K562 (cell line): ENCODE data around the gene OSBPL1A. TPM values are rescaled to one million over a fixed set of nuclear protein-coding genes. Genes with fewer than 3 reads are reported as not detected.

Source experiments
- ATAC-seq: fragments of 200-7000 bp; cut with Tn5 transposase; 3 replicates; pipeline ENCODE4 v1.9.1; 2020; ENCODE audit warnings: moderate library complexity
- BruUV-seq: library from RNA; stranded (reverse); fragments of 400-500 nt; replicated peaks from 2 replicates; lab custom pipeline; 2021; lab: Mats Ljungman, UMichigan
- CTCF ChIA-PET: fragments of 300-600 bp; formaldehyde crosslinking; extraction: SDS; loops from one replicate; lab custom pipeline; 2021; ENCODE audit warnings: low intra/inter-chr PET ratio; lab: Yijun Ruan, JAX
- POLR2A ChIA-PET: fragments of 300-600, 350-650 bp; sonication (Branson Sonifier 250); formaldehyde crosslinking; extraction: SDS; loops from one replicate; lab custom pipeline; 2021; ENCODE audit warnings: antibody characterized with exemption, inconsistent platforms; lab: Yijun Ruan, JAX
- DNase-seq, 4 experiments: peaks; one replicate each; pipeline versions ENCODE4 v3.0.0 to v3.0.0-alpha.2; 2011 to 2018; ENCODE audit warnings: low spot score in 3 of 4, mixed read lengths in 3 of 4; ENCODE audit errors: extremely low read depth in 1 of 4
- FAIRE-seq: peaks from 2 replicates; lab custom pipeline; 2011; peaks lifted over from hg19 to GRCh38; lab: Jason Lieb, UNC
- H2AFZ ChIP-seq: 2 replicates; pipeline ENCODE4 v1.6.0; 2011; ENCODE audit warnings: low read depth, low read length, control low read depth, inconsistent platforms
- H3K27ac ChIP-seq: fragments of 200-600 bp; 3 replicates; pipeline ENCODE4 v1.8.0; 2011; ENCODE audit warnings: low read depth, mild to moderate bottlenecking, control low read depth, inconsistent platforms, low read length, moderate library complexity, mixed read lengths; ENCODE audit errors: extremely low read depth
- H3K27me3 ChIP-seq, 2 experiments: fragments of 300-600 bp in 1 of 2; 2 replicates in 1 of 2; 3 replicates in 1 of 2; pipeline versions ENCODE4 v1.6.0 to v1.8.0; 2011; ENCODE audit warnings: inconsistent platforms in 2 of 2, low read length in 2 of 2, mild to moderate bottlenecking in 1 of 2, mixed read lengths in 1 of 2, moderate library complexity in 1 of 2; ENCODE audit not compliant: control insufficient read depth in 2 of 2, insufficient read depth in 2 of 2
- H3K36me3 ChIP-seq: fragments of 300-600 bp; 3 replicates; pipeline ENCODE4 v1.8.0; 2011; ENCODE audit warnings: mild to moderate bottlenecking, low read length, inconsistent platforms; ENCODE audit not compliant: control insufficient read depth, insufficient read depth
- H3K4me1 ChIP-seq, 2 experiments: fragments of 200-600 bp in 1 of 2; replicated peaks in 1 of 2; 2 replicates in 1 of 2; 3 replicates in 1 of 2; pipeline versions ENCODE4 v1.5.1 to v1.8.0; 2011; ENCODE audit warnings: inconsistent platforms in 2 of 2, low read length in 2 of 2, mild to moderate bottlenecking in 1 of 2, mixed read lengths in 1 of 2, moderate library complexity in 1 of 2; ENCODE audit not compliant: control insufficient read depth in 2 of 2, insufficient read depth in 2 of 2
- H3K4me2 ChIP-seq: 2 replicates; pipeline ENCODE4 v1.6.1; 2011; ENCODE audit warnings: low read length, control low read depth, inconsistent platforms, mixed read lengths; ENCODE audit not compliant: insufficient read depth
- H3K4me3 ChIP-seq: fragments of 200-600 bp; sonication (generic), shearing (Covaris generic); 2 replicates; pipeline ENCODE4 v1.5.1; 2016; ENCODE audit warnings: control low read depth, inconsistent platforms
- H3K79me2 ChIP-seq: fragments of 200-600 bp; 3 replicates; pipeline ENCODE4 v1.8.0; 2011; ENCODE audit warnings: low read length, inconsistent platforms; ENCODE audit not compliant: control insufficient read depth, insufficient read depth
- H3K9ac ChIP-seq, 2 experiments: 2 replicates each; pipeline versions ENCODE4 v1.6.0 to v1.6.1; 2011; ENCODE audit warnings: low read depth in 2 of 2, low read length in 2 of 2, control low read depth in 1 of 2, inconsistent platforms in 1 of 2, mild to moderate bottlenecking in 1 of 2, mixed read lengths in 1 of 2; ENCODE audit not compliant: insufficient read depth in 1 of 2
- H3K9me1 ChIP-seq: one replicate; pipeline ENCODE4 v1.6.0; 2011; ENCODE audit warnings: inconsistent platforms, mild to moderate bottlenecking, low read length, moderate library complexity; ENCODE audit not compliant: control insufficient read depth, insufficient read depth
- H3K9me3 ChIP-seq: replicated peaks from 2 replicates; pipeline ENCODE4 v1.5.1; 2011; ENCODE audit warnings: low read depth, low read length, inconsistent platforms; ENCODE audit not compliant: control insufficient read depth, insufficient read depth
- H4K20me1 ChIP-seq: replicated peaks from 2 replicates; pipeline ENCODE4 v1.6.1; 2011; ENCODE audit warnings: low read length, inconsistent platforms, mixed read lengths; ENCODE audit not compliant: control insufficient read depth, insufficient read depth
- AFF1 ChIP-seq, 2 experiments: fragments of 450-650 bp; IDR thresholded peaks; 2 replicates each; pipeline ENCODE4 v1.6.1; 2018; ENCODE audit warnings: mild to moderate bottlenecking in 2 of 2, low read depth in 1 of 2; ENCODE audit not compliant: partially characterized antibody in 2 of 2
- CHAMP1 ChIP-seq: fragments of 450-650 bp; IDR thresholded peaks from 2 replicates; pipeline ENCODE4 v1.6.1; 2016; ENCODE audit warnings: mild to moderate bottlenecking
- ESRRB ChIP-seq: fragments of 250-450 bp; sonication (Bioruptor Pico); IDR thresholded peaks from 2 replicates; pipeline ENCODE4 v1.5.0; 2020; ENCODE audit warnings: mild to moderate bottlenecking, moderate library complexity, borderline replicate concordance
- KDM4B ChIP-seq, 2 experiments: fragments of 450-650 bp in 1 of 2; sonication (generic) in 1 of 2; IDR thresholded peaks; 2 replicates each; pipeline ENCODE4 v1.6.1; 2016 to 2017; ENCODE audit warnings: borderline replicate concordance in 2 of 2, antibody characterized with exemption in 1 of 2, low read depth in 1 of 2, mild to moderate bottlenecking in 1 of 2
- LCOR ChIP-seq: sonication (generic); formaldehyde crosslinking; IDR thresholded peaks from 2 replicates; pipeline ENCODE4 v1.8.0; 2022; ENCODE audit warnings: mild to moderate bottlenecking, missing genetic modification reagents
- MAFF ChIP-seq: IDR thresholded peaks from 2 replicates; pipeline ENCODE4 v1.6.1; 2012; ENCODE audit warnings: low read length, improper control_type of control experiment
- MECOM ChIP-seq: fragments of 250-450 bp; sonication (Bioruptor Pico); IDR thresholded peaks from 2 replicates; pipeline ENCODE4 v1.8.0; 2022; ENCODE audit warnings: inconsistent platforms
- NCOA1 ChIP-seq: fragments of 450-650 bp; IDR thresholded peaks from 2 replicates; pipeline ENCODE4 v1.6.1; 2016; ENCODE audit warnings: low read depth
- SIN3A ChIP-seq, 2 experiments: fragments of 150-350 bp in 1 of 2; IDR thresholded peaks; 2 replicates each; pipeline ENCODE4 v1.6.1; 2011 to 2016; ENCODE audit warnings: borderline replicate concordance in 2 of 2, low read depth in 2 of 2, low read length in 2 of 2, mild to moderate bottlenecking in 2 of 2, moderate library complexity in 2 of 2; ENCODE audit not compliant: control insufficient read depth in 1 of 2
- SRSF7 ChIP-seq: fragments of 200-400 bp; formaldehyde crosslinking; optimal IDR thresholded peaks from 2 replicates; pipeline ENCODE3; 2017; ENCODE audit warnings: mild to moderate bottlenecking, low read depth, low read length
- TEAD2 ChIP-seq: fragments of 450-650 bp; IDR thresholded peaks from 2 replicates; pipeline ENCODE4 v1.6.1; 2016; ENCODE audit warnings: missing genetic modification characterization, control low read depth, missing compliant biosample characterization
- TEAD4 ChIP-seq, 2 experiments: sonication (generic) in 1 of 2; formaldehyde crosslinking in 1 of 2; IDR thresholded peaks; 2 replicates each; pipeline versions ENCODE4 v1.6.1 to v1.8.0; 2012 to 2022; ENCODE audit warnings: borderline replicate concordance in 1 of 2, inconsistent platforms in 1 of 2, low read length in 1 of 2, mild to moderate bottlenecking in 1 of 2, missing genetic modification reagents in 1 of 2
- U2AF1 ChIP-seq: fragments of 200-400 bp; formaldehyde crosslinking; optimal IDR thresholded peaks from 2 replicates; pipeline ENCODE3; 2017; ENCODE audit warnings: mild to moderate bottlenecking, low read depth, low read length, moderate library complexity
- ZNF232 ChIP-seq: sonication (generic); formaldehyde crosslinking; IDR thresholded peaks from 2 replicates; pipeline ENCODE4 v1.8.0; 2022; ENCODE audit warnings: mild to moderate bottlenecking, missing genetic modification reagents
- ZNF512 ChIP-seq: IDR thresholded peaks from 2 replicates; pipeline ENCODE4 v1.6.1; 2016; ENCODE audit warnings: missing genetic modification characterization, missing compliant biosample characterization
- WGBS: fragments of 100-300 bp; shearing (Covaris generic); methylation state at CpG from one replicate; pipeline ENCODE4 v1.1.6; 2016; ENCODE audit warnings: low coverage, mixed read lengths; ENCODE audit not compliant: insufficient coverage; ENCODE audit errors: missing lambda C conversion rate; 5-methylcytosine and 5-hydroxymethylcytosine counted together
- in situ Hi-C: fragments of 300-500 bp; cut with MboI; formaldehyde crosslinking; loops from 4 replicates; pipeline ENCODE4 v1.15.0; 2018; ENCODE audit warnings: inconsistent platforms, mixed read lengths
- intact Hi-C: fragments of 100-400 bp; cut with micrococcal nuclease; formaldehyde crosslinking; loops from 2 replicates; pipeline ENCODE4 v1.14.2; 2022
- polyA plus RNA-seq, 8 experiments: library from polyadenylated mRNA; depleted of rRNA in 4 of 8; stranded (reverse) in 5 of 8; unstranded in 3 of 8; fragments of >200 nt; fragmentation: Nextera tagmentation in 2 of 8; fragmentation: Illumina TruSeq in 1 of 8; extraction: Ambion mirVana in 2 of 8; extraction: Trizol in 1 of 8; gene quantifications; 2 replicates each; pipeline versions ENCODE4 v1.2.1 to v1.2.3, GENCODE V29; 2011 to 2014; ENCODE audit warnings: inconsistent platforms in 1 of 8, missing spikeins in 1 of 8
- total RNA-seq, 7 experiments: library from RNA; depleted of rRNA in 6 of 7; stranded (reverse); fragments of >200 nt in 6 of 7; fragmentation: Illumina TruSeq in 2 of 7; extraction: Trizol in 2 of 7; gene quantifications; 2 replicates each; pipeline versions ENCODE4 v1.2.1 to v1.2.3, GENCODE V29; 2011 to 2021; ENCODE audit warnings: low replicate concordance in 1 of 7

Gene OSBPL1A
- total and polyA plus RNA-seq, 9 of the 15 experiments (the other 6 are each of a cell fraction or from before 2014, with no cell fraction given), result 0.40 to 0.49 TPM; not detected in 7

- ATAC-seq, result no peak
- H3K79me2 ChIP-seq, result no peaks in the 10 kb centered on the region
- no peak overlapping the region for H3K4me3 ChIP-seq
- H3K4me2 ChIP-seq, result no peak overlapping the region
- in situ Hi-C loops, result no loop called here
- no peaks in the 10 kb centered on the region for H3K36me3 ChIP-seq
- no peaks in the 10 kb centered on the region for H3K4me1 ChIP-seq
- DNase-seq, result no peak
- FAIRE-seq, result no peak
- ChIA-PET CTCF (no interaction called here), POLR2A (no interaction called here)
- no peak overlapping the region for H3K27ac ChIP-seq
- no peaks in the 10 kb centered on the region for H3K9me3 ChIP-seq
- no peaks in the 10 kb centered on the region for H3K9me1 ChIP-seq
- intact Hi-C loops, result no loop called here
- no peaks in the 10 kb centered on the region for H4K20me1 ChIP-seq
- no peaks in the 10 kb centered on the region; a peak in 1 of 5 replicates for H3K27me3 ChIP-seq
- no TSS peak for BruUV-seq
- no peak overlapping the region for H3K9ac ChIP-seq
- WGBS, result 1% methylated on average over 6 of the region's 6 CpGs
- H2AFZ ChIP-seq, result no peak overlapping the region
- no peak for TF ChIP-seq SIN3A (IDR thresholded peaks at IDR 0.05; ENCODE audit: borderline replicate concordance in 2 of 2, control insufficient read depth in 1 of 2, low read depth in 2 of 2, low read length in 2 of 2)
- no peak for TF ChIP-seq TEAD2 (tag)
- TF ChIP-seq TEAD4 (IDR thresholded peaks at IDR 0.05; ENCODE audit: low read length), result no peak
- TF ChIP-seq TEAD4 (CRISPR knock-in tag; IDR thresholded peaks at IDR 0.05; ENCODE audit: borderline replicate concordance), result no peak
- no peak for TF ChIP-seq NCOA1
- no peak for TF ChIP-seq CHAMP1
- TF ChIP-seq KDM4B (IDR thresholded peaks at IDR 0.05; ENCODE audit: borderline replicate concordance in 2 of 2, low read depth in 1 of 2), result no peak
- TF ChIP-seq MAFF, result no peak
- no peak for TF ChIP-seq U2AF1
- TF ChIP-seq ZNF512 (tag), result no peak
- TF ChIP-seq SRSF7, result no peak
- TF ChIP-seq ESRRB (CRISPR knock-in tag), result no peak
- TF ChIP-seq LCOR (CRISPR knock-in tag), result no peak
- TF ChIP-seq ZNF232 (CRISPR knock-in tag), result no peak
- no peak for TF ChIP-seq MECOM (CRISPR knock-in tag)
- TF ChIP-seq AFF1 (IDR thresholded peaks at IDR 0.05; ENCODE audit: low read depth in 1 of 2, partially characterized antibody in 2 of 2), result no peak
- TF ChIP-seq, all 486 proteins: peak for 0
These were observed 188.1 kb downstream of the OSBPL1A start for GRCh38 chr18:24209558-24209957.
